Fibroblast of peridontal ligament (primary cell): Measurements from ENCODE around the gene FN3K.

Source experiments
- DNase-seq: peaks from one replicate; pipeline ENCODE4 v3.0.0-alpha.2; 2010; ENCODE audit errors: extremely low read depth

FN3K gene

GRCh38 chr17:82795615-82796014, 60.2 kb downstream of the FN3K start:
- DNase-seq: no peak

GRCh38 chr17:82797061-82797460, 61.6 kb downstream of the FN3K start:
- DNase-seq: no peak

- no peak for DNase-seq
These were observed 63.3 kb downstream of the FN3K start for GRCh38 chr17:82798752-82799151.

- DNase-seq: no peak
These were observed 64.2 kb downstream of the FN3K start for GRCh38 chr17:82799591-82799990.
